Hepatocyte (in vitro differentiated cells): Measurements from ENCODE around the gene CDH4. TPM values are rescaled to one million over a fixed set of nuclear protein-coding genes. Genes with fewer than 3 reads are reported as not detected.

Experiments
- DNase-seq: peaks from one replicate; pipeline ENCODE4 v3.0.0-alpha.2; 2016; ENCODE audit warnings: low spot score
- H2AFZ ChIP-seq: fragments of 200-600 bp; sonication (generic); 2 replicates; pipeline ENCODE4 v1.6.0; 2016; ENCODE audit warnings: antibody characterized with exemption, mild to moderate bottlenecking
- H3K27ac ChIP-seq: fragments of 200-600 bp; sonication (generic); 2 replicates; pipeline ENCODE4 v1.5.1; 2016; ENCODE audit warnings: mild to moderate bottlenecking
- H3K27me3 ChIP-seq: fragments of 200-600 bp; sonication (generic); 2 replicates; pipeline ENCODE4 v1.6.1; 2016
- H3K36me3 ChIP-seq: fragments of 200-600 bp; sonication (generic); replicated peaks from 2 replicates; pipeline ENCODE4 v1.5.1; 2016; ENCODE audit warnings: low read depth; ENCODE audit not compliant: insufficient read depth
- H3K4me1 ChIP-seq: fragments of 200-600 bp; sonication (generic); 2 replicates; pipeline ENCODE4 v1.5.1; 2016; ENCODE audit warnings: mild to moderate bottlenecking, moderate library complexity; ENCODE audit not compliant: insufficient read depth
- H3K4me2 ChIP-seq: fragments of 200-600 bp; sonication (generic); 2 replicates; pipeline ENCODE4 v1.6.0; 2016
- H3K4me3 ChIP-seq: fragments of 200-600 bp; sonication (generic); 2 replicates; pipeline ENCODE4 v1.5.1; 2016; ENCODE audit warnings: mild to moderate bottlenecking
- H3K79me2 ChIP-seq: fragments of 200-600 bp; sonication (generic); 2 replicates; pipeline ENCODE4 v1.6.0; 2017; ENCODE audit warnings: mild to moderate bottlenecking
- H3K9me2 ChIP-seq: fragments of 200-600 bp; sonication (generic); replicated peaks from 2 replicates; pipeline ENCODE4 v1.6.0; 2017; ENCODE audit warnings: mild to moderate bottlenecking; ENCODE audit not compliant: insufficient read depth
- H3K9me3 ChIP-seq: fragments of 200-600 bp; sonication (generic); 2 replicates; pipeline ENCODE4 v1.5.1; 2016; ENCODE audit warnings: low read depth, mild to moderate bottlenecking
- H4K20me1 ChIP-seq: fragments of 200-600 bp; sonication (generic); 2 replicates; pipeline ENCODE4 v1.6.0; 2016; ENCODE audit warnings: mild to moderate bottlenecking; ENCODE audit not compliant: insufficient read depth, poor library complexity, severe bottlenecking
- CTCF ChIP-seq: fragments of 200-600 bp; sonication (generic); IDR thresholded peaks from 2 replicates; pipeline ENCODE4 v1.5.1; 2016; ENCODE audit warnings: antibody characterized with exemption, mild to moderate bottlenecking; ENCODE audit not compliant: poor library complexity
- EZH2 ChIP-seq: fragments of 200-600 bp; sonication (generic); IDR thresholded peaks from 2 replicates; pipeline ENCODE4 v1.6.1; 2016; ENCODE audit warnings: antibody characterized with exemption, mild to moderate bottlenecking, borderline replicate concordance
- EZH2phosphoT487 ChIP-seq: fragments of 200-600 bp; sonication (generic); IDR thresholded peaks from one replicate; pipeline ENCODE4 v1.6.1; 2018; ENCODE audit warnings: antibody characterized with exemption, mild to moderate bottlenecking, low read depth, moderate library complexity; ENCODE audit not compliant: unreplicated experiment, severe bottlenecking
- WGBS: methylation state at CpG from one replicate; pipeline ENCODE4 v1.1.6; 2016; ENCODE audit warnings: low lambda C conversion rate; ENCODE audit errors: missing lambda C conversion rate; 5-methylcytosine and 5-hydroxymethylcytosine counted together
- polyA plus RNA-seq: library from polyadenylated mRNA; unstranded; fragments of >200 nt; fragmentation: Nextera tagmentation; extraction: Ambion mirVana; gene quantifications from 2 replicates; pipeline ENCODE4 v1.2.1, GENCODE V29; 2016
- total RNA-seq: library from RNA; depleted of rRNA; stranded (reverse); fragments of >200 nt; gene quantifications from 2 replicates; pipeline ENCODE4 v1.2.3, GENCODE V29; 2014

CDH4 gene
- total and polyA plus RNA-seq, 2 experiments from 2014 or later = 0.53 to 0.73 TPM

DNA sequence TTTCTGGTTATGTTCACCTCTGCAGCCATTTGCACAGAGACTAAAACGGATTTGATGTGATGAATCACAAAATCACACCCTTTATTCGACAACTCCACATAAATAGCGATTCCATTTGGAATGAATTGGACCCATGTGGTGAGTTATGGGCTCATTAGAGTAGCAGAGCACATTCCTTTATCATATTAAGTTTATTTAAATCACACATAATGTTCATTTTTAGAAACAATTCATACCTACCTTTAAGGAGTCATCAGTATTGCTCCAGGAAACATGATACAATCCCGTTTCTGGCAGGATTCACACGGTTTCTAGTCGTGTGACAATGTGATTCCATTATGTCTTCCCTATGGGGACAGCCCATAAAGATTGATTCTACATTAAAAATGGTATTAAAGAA, 303.5 kb downstream of the CDH4 start:
- Histone ChIP-seq H3K4me2 (no peak overlapping the region), H2AFZ (no peak overlapping the region), H3K4me1 (no peaks in the 10 kb centered on the region), H3K27ac (no peak overlapping the region), H3K79me2 (no peaks in the 10 kb centered on the region), H4K20me1 (no peaks in the 10 kb centered on the region), H3K4me3 (no peak overlapping the region), H3K9me3 (no peaks in the 10 kb centered on the region), H3K9me2 (no peaks in the 10 kb centered on the region), H3K36me3 (no peaks in the 10 kb centered on the region), H3K27me3 (no peaks in the 10 kb centered on the region)
- WGBS = 80% methylated on average over 6 of the region's 6 CpGs
- DNase-seq = no peak
- TF ChIP-seq EZH2phosphoT487 = no peak
- no peak for TF ChIP-seq CTCF
- no peak for TF ChIP-seq EZH2

DNA sequence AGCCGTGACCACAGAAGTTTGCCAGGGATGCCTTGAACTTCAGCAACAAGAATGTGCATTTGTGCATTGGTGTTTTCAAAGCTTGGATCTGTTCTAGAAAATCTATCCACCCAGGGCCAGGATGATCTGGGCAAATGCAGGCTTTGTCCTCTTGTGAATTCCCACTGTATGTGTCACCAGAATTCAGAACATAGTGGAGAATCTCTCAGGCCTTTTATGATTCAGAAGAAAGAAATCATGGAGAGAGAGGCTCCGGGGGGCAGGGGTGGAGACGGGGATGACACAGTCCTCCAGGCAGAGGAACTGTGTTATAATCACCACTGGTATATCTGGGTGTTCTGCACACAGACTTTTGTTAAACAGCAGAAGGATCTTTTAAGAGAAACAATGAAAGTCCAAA, 304.1 kb downstream of the CDH4 start:
- H3K9me3 ChIP-seq = no peaks in the 10 kb centered on the region
- no peaks in the 10 kb centered on the region for H3K27me3 ChIP-seq
- no peak overlapping the region for H3K4me3 ChIP-seq
- H3K4me2 ChIP-seq = no peak overlapping the region
- 88% methylated on average over 3 of the region's 3 CpGs for WGBS
- no peaks in the 10 kb centered on the region for H3K9me2 ChIP-seq
- H3K79me2 ChIP-seq = no peaks in the 10 kb centered on the region
- H3K4me1 ChIP-seq = no peaks in the 10 kb centered on the region
- no peak overlapping the region for H3K27ac ChIP-seq
- no peak for DNase-seq
- H2AFZ ChIP-seq = no peak overlapping the region
- H4K20me1 ChIP-seq = no peaks in the 10 kb centered on the region
- no peaks in the 10 kb centered on the region for H3K36me3 ChIP-seq
- no peak for TF ChIP-seq EZH2phosphoT487
- no peak for TF ChIP-seq EZH2
- TF ChIP-seq CTCF = no peak

- no peaks in the 10 kb centered on the region for H3K9me2 ChIP-seq
- 96% methylated on average over 13 of the region's 13 CpGs for WGBS
- H3K9me3 ChIP-seq = no peaks in the 10 kb centered on the region
- no peaks in the 10 kb centered on the region for H3K27me3 ChIP-seq
- no peak for DNase-seq
- H3K79me2 ChIP-seq = no peaks in the 10 kb centered on the region
- no peaks in the 10 kb centered on the region for H3K36me3 ChIP-seq
- H3K4me2 ChIP-seq = no peak overlapping the region
- no peak overlapping the region for H2AFZ ChIP-seq
- no peak overlapping the region for H3K4me3 ChIP-seq
- TF ChIP-seq CTCF = no peak
- no peak for TF ChIP-seq EZH2phosphoT487
- no peak for TF ChIP-seq EZH2
- H3K4me1 ChIP-seq = no peaks in the 10 kb centered on the region
- H4K20me1 ChIP-seq = no peaks in the 10 kb centered on the region
- H3K27ac ChIP-seq = no peak overlapping the region
Observed at GRCh38 chr20:61556673-61557072, 304.6 kb downstream of the CDH4 start.

- Histone ChIP-seq H3K36me3 (no peaks in the 10 kb centered on the region), H3K79me2 (no peaks in the 10 kb centered on the region), H3K27me3 (no peaks in the 10 kb centered on the region), H3K4me1 (no peaks in the 10 kb centered on the region), H3K4me3 (no peak overlapping the region), H2AFZ (no peak overlapping the region), H3K9me3 (no peaks in the 10 kb centered on the region), H4K20me1 (no peaks in the 10 kb centered on the region), H3K27ac (no peak overlapping the region), H3K9me2 (no peaks in the 10 kb centered on the region), H3K4me2 (no peak overlapping the region)
- TF ChIP-seq CTCF = no peak
- TF ChIP-seq EZH2 = no peak
- TF ChIP-seq EZH2phosphoT487 = no peak
- 93% methylated on average over 17 of the region's 17 CpGs for WGBS
- DNase-seq = no peak
Observed at GRCh38 chr20:61557621-61558020, 305.6 kb downstream of the CDH4 start.
